Measurements from ENCODE around the gene EXO1. TPM values are rescaled to one million over a fixed set of nuclear protein-coding genes. Genes with fewer than 3 reads are reported as not detected.

The EXO1 gene
- total RNA-seq, 1 experiment from 2014 or later = 18.5 TPM

DNA sequence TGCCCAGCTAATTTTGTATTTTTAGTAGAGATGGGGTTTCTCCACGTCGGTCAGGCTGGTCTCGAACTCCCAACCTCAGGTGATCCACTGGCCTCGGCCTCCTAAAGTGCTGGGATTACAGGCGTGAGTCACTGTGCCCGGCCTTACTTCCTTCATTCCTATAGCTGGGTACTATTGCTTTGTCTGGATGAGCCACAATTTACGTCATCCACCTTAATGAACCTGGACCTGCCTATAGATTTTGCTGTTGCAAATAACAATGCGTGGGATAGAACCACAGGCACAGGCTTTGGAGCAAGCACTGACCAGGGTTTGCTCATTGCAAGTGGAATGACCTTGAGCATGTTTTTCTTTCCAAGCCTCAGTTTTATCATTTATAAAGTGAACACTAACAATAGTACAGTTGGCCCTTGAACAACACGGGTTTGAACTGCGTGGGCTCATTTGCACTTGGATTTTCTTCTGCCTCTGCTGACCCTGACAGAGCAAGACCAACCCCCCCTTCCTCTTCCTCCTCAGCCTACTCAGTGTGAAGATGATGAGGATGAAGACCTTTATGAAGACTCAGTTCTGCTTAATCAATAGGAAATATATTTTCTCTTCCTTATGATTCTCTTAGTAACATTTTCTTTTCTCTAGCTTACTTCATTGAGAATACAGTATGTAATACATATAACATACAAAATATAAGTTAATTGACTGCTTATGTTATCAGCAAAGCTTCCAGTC is 76.2 kb downstream of the EXO1 start:
- Histone ChIP-seq H3K9me3 (no peaks in the 10 kb centered on the region), H3K27me3 (replicated peaks; ENCODE audit: control insufficient read depth, insufficient read depth, low read length) (no peaks in the 10 kb centered on the region), H3K4me3 (ENCODE audit: low read depth, low read length) (no peak overlapping the region), H3K4me1 (peaks cover 10% of the 10 kb centered on the region; the same call in 1 of the 2 replicates), H3K36me3 (ENCODE audit: control insufficient read depth, insufficient read depth, low read length) (no peaks in the 10 kb centered on the region)
- intact Hi-C loops (cut with micrococcal nuclease; ENCODE audit: unreplicated experiment) = no loop called here
- H3K27me3 Mint-ChIP-seq (ENCODE audit: insufficient read depth, unreplicated experiment) = no peaks in the 10 kb centered on the region
- H3K36me3 Mint-ChIP-seq (ENCODE audit: insufficient read depth, unreplicated experiment) = peaks cover 6% of the 10 kb centered on the region
- CTCF ChIA-PET = no interaction called here
- TF ChIP-seq, protein P1, sequence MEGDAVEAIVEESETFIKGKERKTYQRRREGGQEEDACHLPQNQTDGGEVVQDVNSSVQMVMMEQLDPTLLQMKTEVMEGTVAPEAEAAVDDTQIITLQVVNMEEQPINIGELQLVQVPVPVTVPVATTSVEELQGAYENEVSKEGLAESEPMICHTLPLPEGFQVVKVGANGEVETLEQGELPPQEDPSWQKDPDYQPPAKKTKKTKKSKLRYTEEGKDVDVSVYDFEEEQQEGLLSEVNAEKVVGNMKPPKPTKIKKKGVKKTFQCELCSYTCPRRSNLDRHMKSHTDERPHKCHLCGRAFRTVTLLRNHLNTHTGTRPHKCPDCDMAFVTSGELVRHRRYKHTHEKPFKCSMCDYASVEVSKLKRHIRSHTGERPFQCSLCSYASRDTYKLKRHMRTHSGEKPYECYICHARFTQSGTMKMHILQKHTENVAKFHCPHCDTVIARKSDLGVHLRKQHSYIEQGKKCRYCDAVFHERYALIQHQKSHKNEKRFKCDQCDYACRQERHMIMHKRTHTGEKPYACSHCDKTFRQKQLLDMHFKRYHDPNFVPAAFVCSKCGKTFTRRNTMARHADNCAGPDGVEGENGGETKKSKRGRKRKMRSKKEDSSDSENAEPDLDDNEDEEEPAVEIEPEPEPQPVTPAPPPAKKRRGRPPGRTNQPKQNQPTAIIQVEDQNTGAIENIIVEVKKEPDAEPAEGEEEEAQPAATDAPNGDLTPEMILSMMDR (IDR thresholded peaks at IDR 0.05; ENCODE audit: insufficient read depth in 1 of 2, low read depth in 1 of 2, low read length in 1 of 2, severe bottlenecking in 1 of 2, unreplicated experiment in 1 of 2) = no peak
- POLR2A ChIA-PET = no interaction called here
- BruUV-seq (replicated peaks) = no TSS peak
- H3K4me3 Mint-ChIP-seq (ENCODE audit: unreplicated experiment) = no peak overlapping the region
- H3K4me1 Mint-ChIP-seq (ENCODE audit: low read depth, unreplicated experiment) = peaks cover 7% of the 10 kb centered on the region
- no peaks in the 10 kb centered on the region for H3K9me3 Mint-ChIP-seq (ENCODE audit: unreplicated experiment)
- no peak overlapping the region for H3K27ac Mint-ChIP-seq (ENCODE audit: unreplicated experiment)
- DNase-seq = no peak

DNA sequence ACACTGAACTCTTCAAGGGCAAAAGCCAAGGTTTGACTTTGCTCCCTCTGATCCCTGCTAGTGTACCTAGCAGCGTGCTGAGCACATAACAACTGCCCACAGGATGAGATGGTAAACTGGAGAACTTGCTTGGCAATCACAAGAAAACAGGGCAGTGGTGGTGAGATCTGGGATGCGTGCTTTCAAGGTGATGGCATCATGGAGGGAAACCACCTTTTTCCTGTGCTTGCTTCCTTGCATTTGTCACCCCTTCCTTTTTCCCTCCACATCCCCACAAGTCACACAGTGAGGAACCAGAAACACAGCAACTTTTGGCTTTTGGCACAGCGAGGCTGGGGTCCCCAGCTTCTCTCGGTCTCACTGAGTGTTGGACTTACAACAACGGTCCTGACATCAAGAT is 78.1 kb downstream of the EXO1 start:
- ChIA-PET CTCF (no interaction called here), POLR2A (no interaction called here)
- Mint-ChIP-seq H3K4me1 (ENCODE audit: low read depth, unreplicated experiment) (peaks cover 7% of the 10 kb centered on the region), H3K36me3 (ENCODE audit: insufficient read depth, unreplicated experiment) (peaks cover under 1% of the 10 kb centered on the region), H3K4me3 (ENCODE audit: unreplicated experiment) (no peak overlapping the region), H3K27ac (ENCODE audit: unreplicated experiment) (no peak overlapping the region), H3K9me3 (ENCODE audit: unreplicated experiment) (no peaks in the 10 kb centered on the region), H3K27me3 (ENCODE audit: insufficient read depth, unreplicated experiment) (no peaks in the 10 kb centered on the region)
- Histone ChIP-seq H3K4me1 (peaks cover 10% of the 10 kb centered on the region; the same call in 1 of the 2 replicates), H3K27me3 (replicated peaks; ENCODE audit: control insufficient read depth, insufficient read depth, low read length) (no peaks in the 10 kb centered on the region), H3K4me3 (ENCODE audit: low read depth, low read length) (no peak overlapping the region), H3K9me3 (no peaks in the 10 kb centered on the region), H3K36me3 (ENCODE audit: control insufficient read depth, insufficient read depth, low read length) (no peaks in the 10 kb centered on the region)
- TF ChIP-seq, protein P1 (IDR thresholded peaks at IDR 0.05; ENCODE audit: insufficient read depth in 1 of 2, low read depth in 1 of 2, low read length in 1 of 2, severe bottlenecking in 1 of 2, unreplicated experiment in 1 of 2) = no peak
- no TSS peak for BruUV-seq (replicated peaks)
- no peak for DNase-seq
- intact Hi-C loops (cut with micrococcal nuclease; ENCODE audit: unreplicated experiment) = no loop called here

DNA sequence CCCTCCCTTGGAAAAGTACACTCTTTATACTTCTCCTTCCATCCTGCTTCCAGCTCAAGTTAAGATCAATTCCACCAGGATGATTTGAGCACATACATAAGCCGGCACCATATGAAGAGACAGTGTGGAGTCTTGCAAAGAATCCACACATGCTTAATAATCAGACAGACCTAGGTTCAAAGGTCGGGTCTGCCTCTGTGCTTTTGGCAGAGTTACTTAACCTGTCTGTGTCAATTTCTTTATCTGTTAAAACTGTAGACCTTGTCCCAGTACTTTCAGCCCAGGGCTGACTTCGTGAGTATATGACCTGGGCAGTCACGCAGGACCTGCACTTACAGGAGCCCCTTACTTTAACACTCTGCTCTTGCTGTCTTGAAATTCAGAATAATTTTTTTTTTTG is 79.3 kb downstream of the EXO1 start:
- peaks cover 10% of the 10 kb centered on the region; the same call in 1 of the 2 replicates for H3K4me1 ChIP-seq
- TF ChIP-seq, protein P1 (IDR thresholded peaks at IDR 0.05; ENCODE audit: insufficient read depth in 1 of 2, low read depth in 1 of 2, low read length in 1 of 2, severe bottlenecking in 1 of 2, unreplicated experiment in 1 of 2) = no peak
- no peak overlapping the region for H3K4me3 ChIP-seq (ENCODE audit: low read depth, low read length)
- Mint-ChIP-seq H3K9me3 (ENCODE audit: unreplicated experiment) (no peaks in the 10 kb centered on the region), H3K36me3 (ENCODE audit: insufficient read depth, unreplicated experiment) (no peaks in the 10 kb centered on the region), H3K4me3 (ENCODE audit: unreplicated experiment) (no peak overlapping the region), H3K4me1 (ENCODE audit: low read depth, unreplicated experiment) (peaks cover 7% of the 10 kb centered on the region), H3K27ac (ENCODE audit: unreplicated experiment) (peak overlapping the region; percentile 22), H3K27me3 (ENCODE audit: insufficient read depth, unreplicated experiment) (no peaks in the 10 kb centered on the region)
- POLR2A ChIA-PET = no interaction called here
- no TSS peak for BruUV-seq (replicated peaks)
- no peaks in the 10 kb centered on the region for H3K36me3 ChIP-seq (ENCODE audit: control insufficient read depth, insufficient read depth, low read length)
- H3K9me3 ChIP-seq = no peaks in the 10 kb centered on the region
- intact Hi-C loops (cut with micrococcal nuclease; ENCODE audit: unreplicated experiment) = no loop called here
- peak; percentile 30 to 54 for DNase-seq
- no peaks in the 10 kb centered on the region for H3K27me3 ChIP-seq (replicated peaks; ENCODE audit: control insufficient read depth, insufficient read depth, low read length)
- CTCF ChIA-PET = no interaction called here
